Measurements from ENCODE around the gene RETSAT.
"Not testable (repeated sequence)": the region's sequence is repeated elsewhere in the genome, so short reads cannot be mapped to it uniquely, and the experiment has no call there.

Gene RETSAT

GRCh38 chr2:85315921-85316320, 38.4 kb downstream of the RETSAT start:
- H3K27me3 ChIP-seq (ENCODE audit: insufficient read depth, low read length, poor library complexity); H3K4me1 ChIP-seq (ENCODE audit: control insufficient read depth, low read depth, low read length); H3K9ac ChIP-seq (ENCODE audit: low read length); H3K4me2 ChIP-seq (ENCODE audit: low read length); H3K4ac ChIP-seq (ENCODE audit: low read depth, low read length); H3K56ac ChIP-seq (ENCODE audit: low read length); H2BK15ac ChIP-seq (replicated peaks; ENCODE audit: low read depth); DNase-seq; H3K79me1 ChIP-seq (ENCODE audit: low read length); H2AK5ac ChIP-seq (ENCODE audit: low read length); H3K23ac ChIP-seq (ENCODE audit: low read length); H3K27ac ChIP-seq (ENCODE audit: low read depth, low read length); H3K18ac ChIP-seq (ENCODE audit: low read length); H3K4me3 ChIP-seq (ENCODE audit: low read length); H3K36me3 ChIP-seq (ENCODE audit: control insufficient read depth, insufficient read depth, low read length); H4K8ac ChIP-seq (ENCODE audit: low read depth, low read length); H4K5ac ChIP-seq (ENCODE audit: low read length); H2BK120ac ChIP-seq (ENCODE audit: low read depth, low read length); H2BK5ac ChIP-seq (ENCODE audit: low read length); H3K79me2 ChIP-seq (ENCODE audit: control insufficient read depth, insufficient read depth, low read length): not testable (repeated sequence)
- WGBS (ENCODE audit: extremely low coverage, insufficient coverage, low lambda C conversion rate): no CpG with 5 or more reads among the region's 5 CpGs

- H3K4me2 ChIP-seq (ENCODE audit: low read length): no peak overlapping the region
- no peak for DNase-seq
- H3K27ac ChIP-seq (ENCODE audit: low read depth, low read length): no peak overlapping the region
- no peak overlapping the region for H3K18ac ChIP-seq (ENCODE audit: low read length)
- no peak overlapping the region for H3K4ac ChIP-seq (ENCODE audit: low read depth, low read length)
- H3K4me1 ChIP-seq (ENCODE audit: control insufficient read depth, low read depth, low read length): peaks cover 6% of the 10 kb centered on the region
- WGBS (ENCODE audit: extremely low coverage, insufficient coverage, low lambda C conversion rate): no CpG with 5 or more reads among the region's 10 CpGs
- H4K8ac ChIP-seq (ENCODE audit: low read depth, low read length): no peak overlapping the region
- no peak overlapping the region for H2BK5ac ChIP-seq (ENCODE audit: low read length)
- H2BK120ac ChIP-seq (ENCODE audit: low read depth, low read length): no peak overlapping the region
- H3K9ac ChIP-seq (ENCODE audit: low read length): no peak overlapping the region
- H3K79me1 ChIP-seq (ENCODE audit: low read length): peaks cover 3% of the 10 kb centered on the region
- H3K36me3 ChIP-seq (ENCODE audit: control insufficient read depth, insufficient read depth, low read length): peaks cover 4% of the 10 kb centered on the region
- H3K56ac ChIP-seq (ENCODE audit: low read length): no peak overlapping the region
- no peaks in the 10 kb centered on the region for H3K27me3 ChIP-seq (ENCODE audit: insufficient read depth, low read length, poor library complexity)
- H3K23ac ChIP-seq (ENCODE audit: low read length): no peak overlapping the region
- H2AK5ac ChIP-seq (ENCODE audit: low read length): no peak overlapping the region
- no peaks in the 10 kb centered on the region for H3K79me2 ChIP-seq (ENCODE audit: control insufficient read depth, insufficient read depth, low read length)
- H3K4me3 ChIP-seq (ENCODE audit: low read length): no peak overlapping the region
- no peak overlapping the region for H4K5ac ChIP-seq (ENCODE audit: low read length)
- no peak overlapping the region for H2BK15ac ChIP-seq (replicated peaks; ENCODE audit: low read depth)
These were observed 39.5 kb downstream of the RETSAT start for GRCh38 chr2:85314884-85315242.

- H2AK5ac ChIP-seq (ENCODE audit: low read length): no peak overlapping the region
- no peak overlapping the region for H2BK15ac ChIP-seq (replicated peaks; ENCODE audit: low read depth)
- no peak overlapping the region for H3K4ac ChIP-seq (ENCODE audit: low read depth, low read length)
- H3K79me1 ChIP-seq (ENCODE audit: low read length): no peaks in the 10 kb centered on the region
- no peak overlapping the region for H3K18ac ChIP-seq (ENCODE audit: low read length)
- no peak overlapping the region for H2BK5ac ChIP-seq (ENCODE audit: low read length)
- H3K79me2 ChIP-seq (ENCODE audit: control insufficient read depth, insufficient read depth, low read length): no peaks in the 10 kb centered on the region
- H3K27ac ChIP-seq (ENCODE audit: low read depth, low read length): no peak overlapping the region
- no peak overlapping the region for H3K23ac ChIP-seq (ENCODE audit: low read length)
- H3K4me3 ChIP-seq (ENCODE audit: low read length): no peak overlapping the region
- DNase-seq: no peak
- no peaks in the 10 kb centered on the region for H3K27me3 ChIP-seq (ENCODE audit: insufficient read depth, low read length, poor library complexity)
- H3K4me1 ChIP-seq (ENCODE audit: control insufficient read depth, low read depth, low read length): peaks cover 8% of the 10 kb centered on the region
- no peak overlapping the region for H3K56ac ChIP-seq (ENCODE audit: low read length)
- no peak overlapping the region for H3K4me2 ChIP-seq (ENCODE audit: low read length)
- H3K36me3 ChIP-seq (ENCODE audit: control insufficient read depth, insufficient read depth, low read length): peaks cover 2% of the 10 kb centered on the region
- no peak overlapping the region for H4K8ac ChIP-seq (ENCODE audit: low read depth, low read length)
- H4K5ac ChIP-seq (ENCODE audit: low read length): no peak overlapping the region
- no peak overlapping the region for H2BK120ac ChIP-seq (ENCODE audit: low read depth, low read length)
- WGBS (ENCODE audit: extremely low coverage, insufficient coverage, low lambda C conversion rate): 100% methylated on average over 1 of the region's 7 CpGs
- H3K9ac ChIP-seq (ENCODE audit: low read length): no peak overlapping the region
These were observed 41.9 kb downstream of the RETSAT start for GRCh38 chr2:85312404-85312803.

- Histone ChIP-seq H2BK120ac (ENCODE audit: low read depth, low read length) (no peak overlapping the region), H2BK5ac (ENCODE audit: low read length) (no peak overlapping the region), H3K79me1 (ENCODE audit: low read length) (no peaks in the 10 kb centered on the region), H3K4me3 (ENCODE audit: low read length) (no peak overlapping the region), H2BK15ac (replicated peaks; ENCODE audit: low read depth) (no peak overlapping the region), H3K23ac (ENCODE audit: low read length) (no peak overlapping the region), H3K56ac (ENCODE audit: low read length) (no peak overlapping the region), H2AK5ac (ENCODE audit: low read length) (no peak overlapping the region), H3K4ac (ENCODE audit: low read depth, low read length) (no peak overlapping the region), H3K18ac (ENCODE audit: low read length) (no peak overlapping the region), H3K27me3 (ENCODE audit: insufficient read depth, low read length, poor library complexity) (no peaks in the 10 kb centered on the region), H3K79me2 (ENCODE audit: control insufficient read depth, insufficient read depth, low read length) (no peaks in the 10 kb centered on the region), H3K36me3 (ENCODE audit: control insufficient read depth, insufficient read depth, low read length) (no peaks in the 10 kb centered on the region), H3K9ac (ENCODE audit: low read length) (no peak overlapping the region), H4K8ac (ENCODE audit: low read depth, low read length) (no peak overlapping the region), H4K5ac (ENCODE audit: low read length) (no peak overlapping the region), H3K4me1 (ENCODE audit: control insufficient read depth, low read depth, low read length) (peaks cover 8% of the 10 kb centered on the region), H3K27ac (ENCODE audit: low read depth, low read length) (no peak overlapping the region), H3K4me2 (ENCODE audit: low read length) (no peak overlapping the region)
- DNase-seq: peak; percentile 65
- no CpG with 5 or more reads among the region's 3 CpGs for WGBS (ENCODE audit: extremely low coverage, insufficient coverage, low lambda C conversion rate)
These were observed 44.0 kb downstream of the RETSAT start for GRCh38 chr2:85310330-85310729.

GRCh38 chr2:85309699-85310321, 44.5 kb downstream of the RETSAT start:
- no peak overlapping the region for H2BK5ac ChIP-seq (ENCODE audit: low read length)
- no peaks in the 10 kb centered on the region for H3K79me1 ChIP-seq (ENCODE audit: low read length)
- no peak overlapping the region for H3K27ac ChIP-seq (ENCODE audit: low read depth, low read length)
- H3K56ac ChIP-seq (ENCODE audit: low read length): no peak overlapping the region
- WGBS (ENCODE audit: extremely low coverage, insufficient coverage, low lambda C conversion rate): no CpG with 5 or more reads among the region's 19 CpGs
- no peak overlapping the region for H2BK120ac ChIP-seq (ENCODE audit: low read depth, low read length)
- H3K23ac ChIP-seq (ENCODE audit: low read length): no peak overlapping the region
- peak; percentile 32 for DNase-seq
- H3K36me3 ChIP-seq (ENCODE audit: control insufficient read depth, insufficient read depth, low read length): no peaks in the 10 kb centered on the region
- H3K4me1 ChIP-seq (ENCODE audit: control insufficient read depth, low read depth, low read length): peaks cover 8% of the 10 kb centered on the region
- no peak overlapping the region for H4K8ac ChIP-seq (ENCODE audit: low read depth, low read length)
- no peak overlapping the region for H4K5ac ChIP-seq (ENCODE audit: low read length)
- H3K4me3 ChIP-seq (ENCODE audit: low read length): no peak overlapping the region
- H3K79me2 ChIP-seq (ENCODE audit: control insufficient read depth, insufficient read depth, low read length): no peaks in the 10 kb centered on the region
- peak overlapping the region; percentile 18 for H3K9ac ChIP-seq (ENCODE audit: low read length)
- H3K27me3 ChIP-seq (ENCODE audit: insufficient read depth, low read length, poor library complexity): no peaks in the 10 kb centered on the region
- H3K4ac ChIP-seq (ENCODE audit: low read depth, low read length): no peak overlapping the region
- no peak overlapping the region for H3K4me2 ChIP-seq (ENCODE audit: low read length)
- H3K18ac ChIP-seq (ENCODE audit: low read length): no peak overlapping the region
- no peak overlapping the region for H2AK5ac ChIP-seq (ENCODE audit: low read length)
- no peak overlapping the region for H2BK15ac ChIP-seq (replicated peaks; ENCODE audit: low read depth)

GRCh38 chr2:85308896-85309555, 45.3 kb downstream of the RETSAT start:
- Histone ChIP-seq H3K79me2 (ENCODE audit: control insufficient read depth, insufficient read depth, low read length) (no peaks in the 10 kb centered on the region), H3K9ac (ENCODE audit: low read length) (no peak overlapping the region), H3K36me3 (ENCODE audit: control insufficient read depth, insufficient read depth, low read length) (no peaks in the 10 kb centered on the region), H3K18ac (ENCODE audit: low read length) (no peak overlapping the region), H3K27me3 (ENCODE audit: insufficient read depth, low read length, poor library complexity) (no peaks in the 10 kb centered on the region), H2BK5ac (ENCODE audit: low read length) (no peak overlapping the region), H3K79me1 (ENCODE audit: low read length) (no peaks in the 10 kb centered on the region), H3K4me1 (ENCODE audit: control insufficient read depth, low read depth, low read length) (peaks cover 8% of the 10 kb centered on the region), H2BK120ac (ENCODE audit: low read depth, low read length) (no peak overlapping the region), H3K56ac (ENCODE audit: low read length) (peak overlapping the region; percentile 50), H2AK5ac (ENCODE audit: low read length) (no peak overlapping the region), H3K4me3 (ENCODE audit: low read length) (no peak overlapping the region), H3K23ac (ENCODE audit: low read length) (no peak overlapping the region), H3K4ac (ENCODE audit: low read depth, low read length) (no peak overlapping the region), H3K27ac (ENCODE audit: low read depth, low read length) (no peak overlapping the region), H3K4me2 (ENCODE audit: low read length) (no peak overlapping the region), H2BK15ac (replicated peaks; ENCODE audit: low read depth) (no peak overlapping the region), H4K5ac (ENCODE audit: low read length) (no peak overlapping the region), H4K8ac (ENCODE audit: low read depth, low read length) (no peak overlapping the region)
- no peak for DNase-seq
- no CpG with 5 or more reads among the region's 15 CpGs for WGBS (ENCODE audit: extremely low coverage, insufficient coverage, low lambda C conversion rate)
